Measurements from ENCODE around the gene STOX2.

STOX2 gene

DNA sequence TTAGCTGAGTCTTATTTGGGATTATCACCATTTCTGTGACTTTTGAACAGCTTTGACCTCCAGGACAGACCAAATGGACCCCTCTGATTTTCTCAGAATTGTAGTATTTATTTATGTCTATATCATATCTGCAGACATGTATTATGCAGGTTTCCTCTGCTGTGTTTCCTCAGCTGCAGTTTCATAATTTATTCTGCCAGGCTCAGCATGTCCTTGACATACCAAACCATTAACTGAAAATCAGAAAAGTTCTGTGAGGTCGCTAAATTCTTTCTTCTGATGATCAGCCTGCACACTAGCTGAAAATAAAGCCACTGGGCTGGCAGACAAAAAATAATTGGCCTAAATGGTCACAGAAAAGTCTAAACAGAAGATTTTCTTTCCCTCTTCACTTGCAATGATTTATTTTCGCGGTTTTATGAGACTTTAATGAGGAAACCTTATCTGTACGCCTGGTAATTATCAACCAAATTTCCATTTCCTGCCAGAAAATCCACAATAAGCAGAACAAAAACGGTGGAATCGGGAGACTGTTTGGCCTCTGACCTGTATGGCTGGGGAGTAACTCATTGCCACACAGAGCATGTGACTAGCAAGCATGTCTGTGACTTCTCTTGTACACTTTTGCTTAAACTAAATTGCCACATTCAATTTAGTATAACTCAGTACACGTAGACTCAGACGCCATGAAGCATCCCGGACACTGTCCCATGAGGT, 161.6 kb downstream of the STOX2 start:
- DNase-seq (ENCODE audit: low read depth) = no peak
- no peak overlapping the region for H3K4me3 ChIP-seq (ENCODE audit: control insufficient read depth, low read depth, low read length)
- TF ChIP-seq, protein P1, sequence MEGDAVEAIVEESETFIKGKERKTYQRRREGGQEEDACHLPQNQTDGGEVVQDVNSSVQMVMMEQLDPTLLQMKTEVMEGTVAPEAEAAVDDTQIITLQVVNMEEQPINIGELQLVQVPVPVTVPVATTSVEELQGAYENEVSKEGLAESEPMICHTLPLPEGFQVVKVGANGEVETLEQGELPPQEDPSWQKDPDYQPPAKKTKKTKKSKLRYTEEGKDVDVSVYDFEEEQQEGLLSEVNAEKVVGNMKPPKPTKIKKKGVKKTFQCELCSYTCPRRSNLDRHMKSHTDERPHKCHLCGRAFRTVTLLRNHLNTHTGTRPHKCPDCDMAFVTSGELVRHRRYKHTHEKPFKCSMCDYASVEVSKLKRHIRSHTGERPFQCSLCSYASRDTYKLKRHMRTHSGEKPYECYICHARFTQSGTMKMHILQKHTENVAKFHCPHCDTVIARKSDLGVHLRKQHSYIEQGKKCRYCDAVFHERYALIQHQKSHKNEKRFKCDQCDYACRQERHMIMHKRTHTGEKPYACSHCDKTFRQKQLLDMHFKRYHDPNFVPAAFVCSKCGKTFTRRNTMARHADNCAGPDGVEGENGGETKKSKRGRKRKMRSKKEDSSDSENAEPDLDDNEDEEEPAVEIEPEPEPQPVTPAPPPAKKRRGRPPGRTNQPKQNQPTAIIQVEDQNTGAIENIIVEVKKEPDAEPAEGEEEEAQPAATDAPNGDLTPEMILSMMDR (conservative IDR thresholded peaks at IDR 0.05; ENCODE audit: control insufficient read depth, insufficient read depth, low read depth, low read length) = no peak

DNA sequence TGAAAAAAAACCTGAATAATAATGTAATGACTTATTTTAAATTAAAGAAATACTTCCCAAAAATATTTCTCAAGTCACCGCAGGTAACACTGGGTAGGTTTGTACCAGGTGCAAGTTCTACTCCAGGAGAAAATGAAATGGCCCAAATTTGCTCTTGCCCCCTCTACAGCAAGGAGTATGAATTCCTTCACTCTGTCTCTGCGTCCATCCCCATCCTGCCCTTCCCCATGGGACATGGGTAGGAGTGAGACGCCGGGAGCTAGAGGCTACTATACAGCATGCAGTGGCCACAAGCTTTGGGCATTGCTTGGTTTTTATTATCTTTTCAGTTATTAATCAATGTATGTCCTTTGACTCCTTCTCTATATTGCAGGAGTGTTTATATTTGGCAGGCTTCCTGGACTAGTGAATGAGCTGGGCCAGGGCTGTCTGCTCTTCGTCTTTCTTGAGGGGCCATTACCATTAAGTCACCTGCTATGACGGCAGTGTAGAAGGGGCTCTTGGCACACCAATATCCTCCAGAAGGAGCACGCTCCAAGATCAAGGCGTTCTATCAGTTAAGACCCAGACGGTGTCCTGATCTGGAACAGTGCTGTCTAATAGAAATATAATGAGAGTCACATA, 162.9 kb downstream of the STOX2 start:
- no peak overlapping the region for H3K4me3 ChIP-seq (ENCODE audit: control insufficient read depth, low read depth, low read length)
- TF ChIP-seq, protein P1 (conservative IDR thresholded peaks at IDR 0.05; ENCODE audit: control insufficient read depth, insufficient read depth, low read depth, low read length) = no peak
- no peak for DNase-seq (ENCODE audit: low read depth)
